GM15510 (cell line): ENCODE data around the gene SHQ1.
A peak's percentile ranks its signal among the peaks of the same experiment; 100 is the strongest.

Experiments used
- POLR2A ChIP-seq: IDR thresholded peaks from 3 replicates; pipeline ENCODE4 v1.6.1; 2011; ENCODE audit warnings: borderline replicate concordance; ENCODE audit not compliant: insufficient read length; ENCODE audit errors: extremely low read depth

The SHQ1 gene

GRCh38 chr3:72847751-72848702 is at the start of gene SHQ1:
Gene SHQ1, minus strand, starts transcription at chr3:72848445. Its CDS starts 105 bp downstream, at chr3:72848340.
- TF ChIP-seq POLR2A, result peak; percentile 77

- TF ChIP-seq POLR2A, result no peak
Observed at GRCh38 chr3:72897758-72898007, 49.4 kb upstream of the SHQ1 start.

GRCh38 chr3:72896996-72897757 is 48.9 kb upstream of the SHQ1 start:
- TF ChIP-seq POLR2A, result no peak

- no peak for TF ChIP-seq POLR2A
Observed at GRCh38 chr3:72894976-72895552, 46.8 kb upstream of the SHQ1 start.

GRCh38 chr3:72892870-72893269 is 44.6 kb upstream of the SHQ1 start:
- TF ChIP-seq POLR2A, result no peak

GRCh38 chr3:72892081-72892775 is 44.0 kb upstream of the SHQ1 start:
- TF ChIP-seq POLR2A, result no peak

GRCh38 chr3:72891053-72891855 is 43.0 kb upstream of the SHQ1 start:
- TF ChIP-seq POLR2A, result no peak

GRCh38 chr3:72890166-72890925 is 42.1 kb upstream of the SHQ1 start:
- TF ChIP-seq POLR2A, result no peak

GRCh38 chr3:72889310-72890165 is 41.3 kb upstream of the SHQ1 start:
- TF ChIP-seq POLR2A, result no peak

GRCh38 chr3:72888546-72889309 is 40.5 kb upstream of the SHQ1 start:
- no peak for TF ChIP-seq POLR2A

- TF ChIP-seq POLR2A, result no peak
Observed at GRCh38 chr3:72887705-72888545, 39.7 kb upstream of the SHQ1 start, which contains the start of gene GXYLT2. Gene GXYLT2, plus strand, starts transcription at chr3:72888046. Its CDS starts 188 bp downstream, at chr3:72888234.
